Esophagus muscularis mucosa (tissue), 4 donors: ENCODE measurements around the gene CASKIN2. TPM values are rescaled to one million over a fixed set of nuclear protein-coding genes. Genes with fewer than 3 reads are reported as not detected.

Experiments
- DNase-seq: peaks from one replicate; pipeline ENCODE4 v3.0.0-alpha.2; 2017; ENCODE audit errors: extremely low spot score
- H3K27ac ChIP-seq, 4 donors: fragments of 200-600 bp; sonication (generic); replicated peaks in 1 of 4; 1 replicate in 3 of 4; 2 replicates in 1 of 4; pipeline ENCODE4 v1.5.1; 2016 to 2019; ENCODE audit warnings: mild to moderate bottlenecking in 1 of 4
- H3K27me3 ChIP-seq, 4 donors: fragments of 200-600 bp; sonication (generic); one replicate each; pipeline versions ENCODE4 v1.5.1 to v1.6.0; 2016 to 2019
- H3K36me3 ChIP-seq, 4 donors: fragments of 200-600 bp; sonication (generic); one replicate each; pipeline ENCODE4 v1.5.1; 2016 to 2019
- H3K4me1 ChIP-seq, 4 donors: fragments of 200-600 bp; sonication (generic); one replicate each; pipeline ENCODE4 v1.5.1; 2016 to 2019
- H3K4me3 ChIP-seq, 4 donors: fragments of 200-600 bp; sonication (generic); 1 replicate in 2 of 4; 2 replicates in 2 of 4; pipeline ENCODE4 v1.5.1; 2016 to 2019; ENCODE audit warnings: mild to moderate bottlenecking in 4 of 4, moderate library complexity in 1 of 4
- H3K9me3 ChIP-seq, 4 donors: fragments of 200-600 bp; sonication (generic); 1 replicate in 3 of 4; 2 replicates in 1 of 4; pipeline ENCODE4 v1.5.1; 2016 to 2019
- CTCF ChIP-seq, 3 experiments: fragments of 200-600 bp in 2 of 3; fragments of 450-650 bp in 1 of 3; sonication (generic) in 2 of 3; IDR thresholded peaks; one replicate each; pipeline ENCODE4 v1.5.1; 2017 to 2019; ENCODE audit warnings: antibody characterized with exemption in 3 of 3, mild to moderate bottlenecking in 2 of 3, moderate library complexity in 1 of 3
- EP300 ChIP-seq: sonication (generic); formaldehyde crosslinking; IDR thresholded peaks from one replicate; pipeline ENCODE4 v1.6.1; 2017; ENCODE audit warnings: antibody characterized with exemption
- POLR2A ChIP-seq: fragments of 450-650 bp; IDR thresholded peaks from one replicate; pipeline ENCODE4 v1.6.1; 2017; ENCODE audit warnings: antibody characterized with exemption, moderate library complexity, mild to moderate bottlenecking, low read depth
- POLR2AphosphoS5 ChIP-seq, 2 donors: sonication (generic); formaldehyde crosslinking; IDR thresholded peaks; one replicate each; pipeline ENCODE4 v1.6.1; 2017; ENCODE audit warnings: antibody characterized with exemption in 2 of 2
- WGBS: methylation state at CpG from one replicate; pipeline ENCODE4 v1.1.5; 2018; 5-methylcytosine and 5-hydroxymethylcytosine counted together
- intact Hi-C: fragments of 100-400 bp; cut with DNase I; formaldehyde crosslinking; loops from one replicate; pipeline ENCODE4 v1.15.1; 2023
- total RNA-seq, 4 donors: library from RNA; depleted of rRNA; stranded (reverse); fragments of >200 nt; gene quantifications; one replicate each; pipeline versions ENCODE4 v1.1.0 to v1.2.1, GENCODE V29; 2016

The CASKIN2 gene
- total RNA-seq, 4 donors from 2014 or later: 16.2 to 43.5 (median 35.5) TPM

GRCh38 chr17:75509528-75510258 is 5.6 kb downstream of the CASKIN2 start:
- no peak for DNase-seq
- H3K27ac ChIP-seq: peak overlapping the region; percentile 93 to 96 (median 94)

GRCh38 chr17:75508931-75509361 is 6.4 kb downstream of the CASKIN2 start:
- DNase-seq: no peak
- TF ChIP-seq EP300: no peak
- no peak for TF ChIP-seq POLR2A
- no peak for TF ChIP-seq POLR2AphosphoS5 (IDR thresholded peaks at IDR 0.05)
- TF ChIP-seq CTCF (IDR thresholded peaks at IDR 0.05): no peak
- 42% methylated on average over 4 of the region's 5 CpGs for WGBS
- peak overlapping the region; percentile 93 to 96 (median 94) for H3K27ac ChIP-seq
- H3K4me3 ChIP-seq: peak overlapping the region; percentile 3 to 27 (median 14)
- H3K4me1 ChIP-seq: peaks cover 52 to 84% (median 80%) of the 10 kb centered on the region in 4 donors
- H3K9me3 ChIP-seq: no peaks in the 10 kb centered on the region
- no peaks in the 10 kb centered on the region for H3K27me3 ChIP-seq
- H3K36me3 ChIP-seq: peaks cover 20 to 77% (median 59%) of the 10 kb centered on the region in 4 donors
- intact Hi-C loops: no loop called here

More at GRCh38 chr17:75509528-75510258, 5.6 kb downstream of the CASKIN2 start:
- peak; percentile 58 to 71 for TF ChIP-seq POLR2AphosphoS5 (IDR thresholded peaks at IDR 0.05)
- TF ChIP-seq CTCF (IDR thresholded peaks at IDR 0.05): no peak
- TF ChIP-seq EP300: peak; percentile 38
- Histone ChIP-seq H3K9me3 (no peaks in the 10 kb centered on the region), H3K27me3 (no peaks in the 10 kb centered on the region), H3K36me3 (peaks cover 17 to 70% (median 51%) of the 10 kb centered on the region in 4 donors), H3K4me1 (peaks cover 58 to 85% (median 83%) of the 10 kb centered on the region in 4 donors), H3K4me3 (peak overlapping the region; percentile 7 to 27 (median 18))
- 72% methylated on average over 13 of the region's 19 CpGs for WGBS
- intact Hi-C loops: loop anchor here (10.0 kb wide), 1 partner anchor 225 kb away; the partner anchor contains the start of gene SLC25A19

- Histone ChIP-seq H3K27ac (peak overlapping the region; percentile 93 to 96 (median 94)), H3K36me3 (peaks cover 20 to 87% (median 65%) of the 10 kb centered on the region in 4 donors), H3K4me3 (peak overlapping the region in 3 of 4 donors; percentile 3 to 21 (median 14))
Observed at GRCh38 chr17:75507733-75508719, 7.3 kb downstream of the CASKIN2 start.

More at GRCh38 chr17:75507733-75508719, 7.3 kb downstream of the CASKIN2 start:
- H3K9me3 ChIP-seq: no peaks in the 10 kb centered on the region
- intact Hi-C loops: no loop called here
- H3K27me3 ChIP-seq: no peaks in the 10 kb centered on the region
- peaks cover 44 to 76% (median 72%) of the 10 kb centered on the region in 4 donors for H3K4me1 ChIP-seq
- DNase-seq: no peak
- WGBS: 65% methylated on average over 17 of the region's 27 CpGs
- TF ChIP-seq POLR2AphosphoS5 (IDR thresholded peaks at IDR 0.05) (peak in 1 of 2 donors; percentile 33), POLR2A (no peak), CTCF (IDR thresholded peaks at IDR 0.05) (no peak)
